Testis (tissue), 3 donors: ENCODE measurements around the gene PRLR. TPM values are rescaled to one million over a fixed set of nuclear protein-coding genes. Genes with fewer than 3 reads are reported as not detected.

Experiments used
- DNase-seq: peaks from one replicate; pipeline ENCODE4 v3.0.0-alpha.2; 2019
- H3K27ac ChIP-seq, 2 donors: fragments of 200-600 bp; sonication (generic); one replicate each; pipeline ENCODE4 v1.5.1; 2019
- H3K27me3 ChIP-seq: fragments of 200-600 bp; sonication (generic); one replicate; pipeline ENCODE4 v1.5.1; 2019
- H3K36me3 ChIP-seq: fragments of 200-600 bp; sonication (generic); one replicate; pipeline ENCODE4 v1.5.1; 2017; ENCODE audit warnings: low read depth; ENCODE audit errors: missing control alignments
- H3K4me1 ChIP-seq: fragments of 200-600 bp; sonication (generic); one replicate; pipeline ENCODE4 v1.5.1; 2019
- H3K4me3 ChIP-seq, 2 donors: fragments of 200-600 bp; sonication (generic); one replicate each; pipeline ENCODE4 v1.5.1; 2017 to 2019
- H3K9me3 ChIP-seq: fragments of 200-600 bp; sonication (generic); one replicate; pipeline ENCODE4 v1.5.1; 2017
- POLR2A ChIP-seq: fragments of 450-650 bp; IDR thresholded peaks from one replicate; pipeline ENCODE4 v1.6.1; 2017; ENCODE audit warnings: antibody characterized with exemption, mild to moderate bottlenecking, moderate library complexity
- WGBS, 2 donors: methylation state at CpG; one replicate each; pipeline ENCODE4 v1.1.5; 2018; 5-methylcytosine and 5-hydroxymethylcytosine counted together
- intact Hi-C: fragments of 100-400 bp; cut with DNase I; formaldehyde crosslinking; loops from one replicate; pipeline ENCODE4 v1.15.1; 2023; ENCODE audit warnings: low total_unique reads
- polyA plus RNA-seq: library from polyadenylated mRNA; stranded (reverse); fragments of 350-450 nt; fragmentation: Illumina TruSeq; extraction: RNeasy Lipid Tissue Mini Kit (QIAGEN cat#74804); gene quantifications from one replicate; pipeline ENCODE4 v1.2.3, GENCODE V29; 2014; ENCODE audit warnings: low read depth, low replicate concordance; ENCODE audit not compliant: insufficient read depth
- total RNA-seq, 2 donors: library from RNA; depleted of rRNA; stranded (reverse); fragments of >200 nt; gene quantifications; one replicate each; pipeline ENCODE4 v1.2.3, GENCODE V29; 2016
- TF ChIP-seq, protein P1 (sequence below), 3 experiments: fragments of 450-650 bp in 2 of 3; fragments of 200-600 bp in 1 of 3; sonication (generic) in 1 of 3; IDR thresholded peaks; one replicate each; pipeline ENCODE4 v1.5.1; 2016 to 2019; ENCODE audit warnings: antibody characterized with exemption in 3 of 3, mild to moderate bottlenecking in 2 of 3, moderate library complexity in 1 of 3

The PRLR gene
- total and polyA plus RNA-seq, 3 donors from 2014 or later, result 1.6 to 6.3 (median 2.2) TPM

DNA sequence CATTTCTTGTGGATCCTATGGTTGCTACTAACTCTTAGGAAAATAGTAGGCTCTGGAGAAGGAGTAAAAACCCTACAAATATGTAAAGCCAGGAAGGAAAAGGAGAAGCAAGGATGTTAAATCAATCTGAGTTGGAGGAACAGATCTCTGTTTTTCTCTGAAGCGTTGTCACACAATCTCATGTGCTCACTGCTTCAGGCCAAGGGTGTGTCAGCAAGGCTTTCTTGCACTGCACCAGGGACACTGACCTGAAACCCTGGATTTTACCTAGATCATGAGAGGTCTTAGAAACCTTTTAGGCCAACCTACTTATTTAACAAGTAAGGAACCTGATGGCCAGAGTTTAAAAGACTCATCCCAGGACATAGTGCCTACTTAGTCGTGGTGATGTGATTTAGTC is 170.1 kb downstream of the PRLR start:
- no peaks in the 10 kb centered on the region for H3K27me3 ChIP-seq
- no peak overlapping the region for H3K27ac ChIP-seq
- no peaks in the 10 kb centered on the region for H3K36me3 ChIP-seq
- no peak for DNase-seq
- intact Hi-C loops, result no loop called here
- no peak for TF ChIP-seq POLR2A
- TF ChIP-seq, protein P1, sequence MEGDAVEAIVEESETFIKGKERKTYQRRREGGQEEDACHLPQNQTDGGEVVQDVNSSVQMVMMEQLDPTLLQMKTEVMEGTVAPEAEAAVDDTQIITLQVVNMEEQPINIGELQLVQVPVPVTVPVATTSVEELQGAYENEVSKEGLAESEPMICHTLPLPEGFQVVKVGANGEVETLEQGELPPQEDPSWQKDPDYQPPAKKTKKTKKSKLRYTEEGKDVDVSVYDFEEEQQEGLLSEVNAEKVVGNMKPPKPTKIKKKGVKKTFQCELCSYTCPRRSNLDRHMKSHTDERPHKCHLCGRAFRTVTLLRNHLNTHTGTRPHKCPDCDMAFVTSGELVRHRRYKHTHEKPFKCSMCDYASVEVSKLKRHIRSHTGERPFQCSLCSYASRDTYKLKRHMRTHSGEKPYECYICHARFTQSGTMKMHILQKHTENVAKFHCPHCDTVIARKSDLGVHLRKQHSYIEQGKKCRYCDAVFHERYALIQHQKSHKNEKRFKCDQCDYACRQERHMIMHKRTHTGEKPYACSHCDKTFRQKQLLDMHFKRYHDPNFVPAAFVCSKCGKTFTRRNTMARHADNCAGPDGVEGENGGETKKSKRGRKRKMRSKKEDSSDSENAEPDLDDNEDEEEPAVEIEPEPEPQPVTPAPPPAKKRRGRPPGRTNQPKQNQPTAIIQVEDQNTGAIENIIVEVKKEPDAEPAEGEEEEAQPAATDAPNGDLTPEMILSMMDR (IDR thresholded peaks at IDR 0.05), result no peak
- 67 to 80% methylated on average over 2 of the region's 2 CpGs for WGBS, 2 donors
- no peaks in the 10 kb centered on the region for H3K4me1 ChIP-seq
- H3K9me3 ChIP-seq, result no peaks in the 10 kb centered on the region
- no peak overlapping the region for H3K4me3 ChIP-seq

DNA sequence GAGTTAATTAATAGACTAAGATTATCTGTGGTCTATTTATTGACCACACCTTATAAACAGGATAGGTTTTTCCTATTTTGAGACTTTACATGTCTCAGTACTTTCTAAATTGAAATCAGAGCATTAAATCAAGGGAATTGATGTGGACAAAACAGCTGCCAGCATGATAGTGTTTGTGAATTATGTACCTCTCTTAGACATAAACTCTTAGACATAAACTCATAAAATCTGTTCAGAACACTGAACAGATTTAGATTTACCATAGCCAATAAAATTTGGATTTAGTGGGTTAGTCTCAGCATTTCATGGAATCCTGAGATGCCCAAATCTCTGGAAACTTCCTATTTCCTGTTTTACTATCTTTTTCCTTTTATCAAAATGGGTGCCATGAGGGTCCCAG is 171.0 kb downstream of the PRLR start:
- DNase-seq, result no peak
- no peaks in the 10 kb centered on the region for H3K9me3 ChIP-seq
- no peaks in the 10 kb centered on the region for H3K36me3 ChIP-seq
- no peaks in the 10 kb centered on the region for H3K27me3 ChIP-seq
- intact Hi-C loops, result no loop called here
- H3K4me3 ChIP-seq, result no peak overlapping the region
- TF ChIP-seq, protein P1 (IDR thresholded peaks at IDR 0.05), result no peak
- TF ChIP-seq POLR2A, result no peak
- H3K4me1 ChIP-seq, result no peaks in the 10 kb centered on the region
- H3K27ac ChIP-seq, result no peak overlapping the region

DNA sequence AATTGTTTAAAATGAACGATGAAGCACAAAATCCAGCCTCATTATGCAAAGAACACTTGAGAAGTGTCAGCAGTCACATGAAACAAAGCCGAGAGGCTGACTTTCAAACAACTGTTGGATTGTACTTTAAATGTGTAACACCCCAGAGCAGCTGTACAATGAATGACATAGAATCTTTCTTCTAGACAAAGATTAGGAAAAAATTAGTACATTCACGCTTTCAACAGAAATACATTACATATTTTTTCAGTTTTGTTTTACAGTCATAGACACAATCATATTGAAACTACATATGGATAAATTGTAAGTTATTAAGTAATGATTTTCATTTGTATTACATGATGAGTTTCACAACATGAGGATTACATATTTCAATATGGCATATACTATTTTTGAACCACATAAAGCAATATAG is 171.9 kb downstream of the PRLR start:
- no peaks in the 10 kb centered on the region for H3K4me1 ChIP-seq
- no peaks in the 10 kb centered on the region for H3K9me3 ChIP-seq
- H3K27ac ChIP-seq, result no peak overlapping the region
- DNase-seq, result no peak
- H3K27me3 ChIP-seq, result no peaks in the 10 kb centered on the region
- no peaks in the 10 kb centered on the region for H3K36me3 ChIP-seq
- WGBS, 2 donors, result 87 to 88% methylated on average over 3 of the region's 3 CpGs
- no peak overlapping the region for H3K4me3 ChIP-seq
- intact Hi-C loops, result no loop called here
- TF ChIP-seq, protein P1 (IDR thresholded peaks at IDR 0.05), result no peak
- no peak for TF ChIP-seq POLR2A

DNA sequence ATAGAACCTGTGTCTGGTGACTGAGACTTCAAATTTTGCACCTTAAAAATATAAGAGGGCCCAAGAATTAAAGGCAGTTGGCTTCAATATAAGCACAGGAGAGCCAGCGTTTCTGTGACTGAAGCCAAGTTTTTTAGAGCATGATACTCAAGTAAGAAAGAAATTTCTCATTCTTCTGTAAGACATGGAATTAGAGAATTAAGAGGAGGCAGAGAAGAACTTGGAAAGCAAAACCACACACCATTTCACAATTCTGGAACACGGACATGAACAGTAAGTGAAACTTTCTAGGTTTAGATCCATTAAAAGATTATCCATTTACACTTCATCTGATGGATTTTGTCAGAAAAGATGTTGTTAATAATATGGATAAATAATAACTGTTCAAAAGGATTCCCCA is 173.6 kb downstream of the PRLR start:
- TF ChIP-seq, protein P1 (IDR thresholded peaks at IDR 0.05), result no peak
- TF ChIP-seq POLR2A, result no peak
- no peaks in the 10 kb centered on the region for H3K4me1 ChIP-seq
- no peaks in the 10 kb centered on the region for H3K9me3 ChIP-seq
- H3K27ac ChIP-seq, result no peak overlapping the region
- intact Hi-C loops, result no loop called here
- no peaks in the 10 kb centered on the region for H3K27me3 ChIP-seq
- 48 to 70% methylated on average over 2 of the region's 2 CpGs for WGBS, 2 donors
- no peak overlapping the region for H3K4me3 ChIP-seq
- DNase-seq, result no peak
- no peaks in the 10 kb centered on the region for H3K36me3 ChIP-seq

DNA sequence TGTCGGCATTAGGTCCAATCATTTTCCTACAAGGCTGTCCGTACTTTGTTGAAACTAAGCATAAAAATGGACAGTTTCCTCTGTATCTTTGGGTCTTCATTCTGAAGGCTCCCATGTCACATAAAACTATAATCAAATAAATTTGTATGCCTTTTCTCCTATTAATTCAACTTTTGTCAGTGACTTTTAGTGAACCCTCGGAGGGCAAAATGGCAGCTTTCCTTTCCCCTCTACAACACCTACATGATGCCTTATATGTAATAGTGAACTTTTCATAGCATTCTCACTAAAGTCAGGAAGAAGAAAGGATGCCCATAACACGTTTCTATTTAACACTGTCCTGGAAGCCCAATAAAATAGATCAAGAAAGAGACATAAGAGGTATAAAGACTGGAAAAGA is 177.4 kb downstream of the PRLR start:
- DNase-seq, result no peak
- intact Hi-C loops, result no loop called here
- H3K36me3 ChIP-seq, result no peaks in the 10 kb centered on the region
- 89 to 91% methylated on average over 4 of the region's 4 CpGs for WGBS, 2 donors
- no peak overlapping the region for H3K4me3 ChIP-seq
- H3K27ac ChIP-seq, result no peak overlapping the region
- no peak for TF ChIP-seq POLR2A
- TF ChIP-seq, protein P1 (IDR thresholded peaks at IDR 0.05), result no peak
- no peaks in the 10 kb centered on the region for H3K4me1 ChIP-seq
- H3K9me3 ChIP-seq, result no peaks in the 10 kb centered on the region
- H3K27me3 ChIP-seq, result no peaks in the 10 kb centered on the region
